Mucosa of descending colon (tissue), 3 donors: ENCODE measurements around the gene ACBD4. TPM values are rescaled to one million over a fixed set of nuclear protein-coding genes. Genes with fewer than 3 reads are reported as not detected.

Source experiments
- ATAC-seq: fragments of 200-7000 bp; cut with Tn5 transposase; one replicate; pipeline ENCODE4 v1.9.1; 2020; ENCODE audit warnings: mild to moderate bottlenecking, moderate library complexity
- DNase-seq, 3 donors: peaks; one replicate each; pipeline ENCODE4 v3.0.0-alpha.2; 2020
- H3K36me3 ChIP-seq: fragments of 200-600 bp; one replicate; pipeline ENCODE4 v1.8.0; 2021; ENCODE audit warnings: low read depth, mild to moderate bottlenecking
- H3K4me1 ChIP-seq: fragments of 200-600 bp; one replicate; pipeline ENCODE4 v1.8.0; 2021; ENCODE audit warnings: low read depth, mild to moderate bottlenecking
- H3K4me3 ChIP-seq: fragments of 200-600 bp; one replicate; pipeline ENCODE4 v1.8.0; 2021; ENCODE audit warnings: mild to moderate bottlenecking
- H3K9me3 ChIP-seq: fragments of 200-600 bp; one replicate; pipeline ENCODE4 v1.8.0; 2021; ENCODE audit warnings: mild to moderate bottlenecking
- intact Hi-C, 2 donors: fragments of 100-400 bp; cut with DNase I in 1 of 2; cut with micrococcal nuclease in 1 of 2; formaldehyde crosslinking; loops; one replicate each; pipeline versions ENCODE4 v1.11.0 to v1.11.1; 2022; cut with DNase I, micrococcal nuclease
- total RNA-seq, 3 donors: library from RNA; stranded (reverse); fragmentation: NEBNext Ultra II Directional in 2 of 3; extraction: Animal tissue kit (Norgen Biotek cat#: 25700) in 2 of 3; gene quantifications; one replicate each; pipeline versions ENCODE4 v1.2.1 to v1.2.4, GENCODE V29; 2021 to 2023
- TF ChIP-seq, protein P1 (sequence below): fragments of 200-600 bp; IDR thresholded peaks from one replicate; pipeline ENCODE4 v1.8.0; 2022; ENCODE audit warnings: antibody characterized with exemption, mild to moderate bottlenecking
- donor health status: DM: no; HTN: no; CAD: no; lungs with moderate emphysema.
- donor health status: DM: no; HTN: no; CAD: no.
- donor health status: DM: no; HTN: yes; CAD: no.

Gene ACBD4
- total RNA-seq, 3 donors from 2014 or later, result 18.1 to 28.7 (median 26.3) TPM

DNA sequence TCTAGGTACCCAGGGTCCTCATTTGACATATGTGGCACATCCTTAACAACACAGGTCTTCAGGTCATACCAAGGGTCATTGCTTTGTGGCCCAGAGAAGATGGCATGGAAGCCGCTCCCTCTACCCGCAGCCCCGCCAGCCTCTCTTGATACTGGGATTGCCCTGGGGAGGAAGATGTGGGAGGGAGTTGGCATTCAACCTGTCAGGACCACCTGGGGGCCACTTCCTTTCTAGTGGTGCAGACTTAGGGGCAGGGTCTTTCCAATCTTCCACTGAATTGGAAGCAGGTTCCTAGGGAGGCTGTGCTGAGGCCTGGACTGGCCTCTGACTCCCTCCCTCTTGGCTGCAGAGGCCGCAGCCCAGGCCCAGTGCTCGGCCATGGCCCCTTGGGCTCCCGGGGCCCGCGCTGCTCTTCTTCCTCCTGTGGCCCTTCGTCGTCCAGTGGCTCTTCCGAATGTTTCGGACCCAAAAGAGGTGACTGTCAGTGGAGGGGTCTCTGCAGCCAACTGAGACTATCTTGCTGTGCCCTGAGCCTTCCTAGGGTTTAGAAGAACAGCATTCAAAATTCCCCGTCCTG lies 7.7 kb downstream of the ACBD4 start:
- intact Hi-C loops, result no loop called here
- peaks cover 24% of the 10 kb centered on the region for H3K4me1 ChIP-seq
- TF ChIP-seq, protein P1, sequence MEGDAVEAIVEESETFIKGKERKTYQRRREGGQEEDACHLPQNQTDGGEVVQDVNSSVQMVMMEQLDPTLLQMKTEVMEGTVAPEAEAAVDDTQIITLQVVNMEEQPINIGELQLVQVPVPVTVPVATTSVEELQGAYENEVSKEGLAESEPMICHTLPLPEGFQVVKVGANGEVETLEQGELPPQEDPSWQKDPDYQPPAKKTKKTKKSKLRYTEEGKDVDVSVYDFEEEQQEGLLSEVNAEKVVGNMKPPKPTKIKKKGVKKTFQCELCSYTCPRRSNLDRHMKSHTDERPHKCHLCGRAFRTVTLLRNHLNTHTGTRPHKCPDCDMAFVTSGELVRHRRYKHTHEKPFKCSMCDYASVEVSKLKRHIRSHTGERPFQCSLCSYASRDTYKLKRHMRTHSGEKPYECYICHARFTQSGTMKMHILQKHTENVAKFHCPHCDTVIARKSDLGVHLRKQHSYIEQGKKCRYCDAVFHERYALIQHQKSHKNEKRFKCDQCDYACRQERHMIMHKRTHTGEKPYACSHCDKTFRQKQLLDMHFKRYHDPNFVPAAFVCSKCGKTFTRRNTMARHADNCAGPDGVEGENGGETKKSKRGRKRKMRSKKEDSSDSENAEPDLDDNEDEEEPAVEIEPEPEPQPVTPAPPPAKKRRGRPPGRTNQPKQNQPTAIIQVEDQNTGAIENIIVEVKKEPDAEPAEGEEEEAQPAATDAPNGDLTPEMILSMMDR, result no peak
- no peak overlapping the region for H3K4me3 ChIP-seq
- H3K36me3 ChIP-seq, result no peaks in the 10 kb centered on the region
- DNase-seq (peak in 1 of 3 donors; percentile 23), ATAC-seq (no peak)
- H3K9me3 ChIP-seq, result no peaks in the 10 kb centered on the region

DNA sequence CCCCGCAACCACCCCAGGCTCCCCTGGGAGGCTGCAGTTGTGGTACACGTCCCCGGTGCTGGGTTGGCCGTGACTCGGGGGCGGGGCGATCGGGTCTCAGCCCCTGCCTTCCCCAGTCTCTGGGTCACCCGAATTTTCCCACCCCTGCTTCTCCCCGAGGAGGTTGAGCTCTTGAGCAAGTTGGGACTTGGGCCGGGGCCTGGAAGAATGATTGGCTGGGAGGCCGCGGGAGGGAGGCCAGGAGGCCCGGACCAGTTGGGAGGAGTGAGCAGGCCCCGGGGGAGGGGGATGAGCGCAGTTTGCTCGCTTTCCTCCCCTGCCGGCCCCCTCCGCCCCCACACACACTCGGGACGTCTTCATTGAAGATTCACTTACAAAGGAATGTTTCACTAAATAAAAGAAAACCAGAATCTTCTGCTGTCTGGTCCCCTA lies 8.3 kb downstream of the ACBD4 start:
- ATAC-seq (no peak), DNase-seq (peak; percentile 73 to 87 (median 79))
- intact Hi-C loops, result no loop called here
- TF ChIP-seq, protein P1, result no peak
- Histone ChIP-seq H3K4me1 (peaks cover 22% of the 10 kb centered on the region), H3K4me3 (no peak overlapping the region), H3K36me3 (no peaks in the 10 kb centered on the region), H3K9me3 (no peaks in the 10 kb centered on the region)

DNA sequence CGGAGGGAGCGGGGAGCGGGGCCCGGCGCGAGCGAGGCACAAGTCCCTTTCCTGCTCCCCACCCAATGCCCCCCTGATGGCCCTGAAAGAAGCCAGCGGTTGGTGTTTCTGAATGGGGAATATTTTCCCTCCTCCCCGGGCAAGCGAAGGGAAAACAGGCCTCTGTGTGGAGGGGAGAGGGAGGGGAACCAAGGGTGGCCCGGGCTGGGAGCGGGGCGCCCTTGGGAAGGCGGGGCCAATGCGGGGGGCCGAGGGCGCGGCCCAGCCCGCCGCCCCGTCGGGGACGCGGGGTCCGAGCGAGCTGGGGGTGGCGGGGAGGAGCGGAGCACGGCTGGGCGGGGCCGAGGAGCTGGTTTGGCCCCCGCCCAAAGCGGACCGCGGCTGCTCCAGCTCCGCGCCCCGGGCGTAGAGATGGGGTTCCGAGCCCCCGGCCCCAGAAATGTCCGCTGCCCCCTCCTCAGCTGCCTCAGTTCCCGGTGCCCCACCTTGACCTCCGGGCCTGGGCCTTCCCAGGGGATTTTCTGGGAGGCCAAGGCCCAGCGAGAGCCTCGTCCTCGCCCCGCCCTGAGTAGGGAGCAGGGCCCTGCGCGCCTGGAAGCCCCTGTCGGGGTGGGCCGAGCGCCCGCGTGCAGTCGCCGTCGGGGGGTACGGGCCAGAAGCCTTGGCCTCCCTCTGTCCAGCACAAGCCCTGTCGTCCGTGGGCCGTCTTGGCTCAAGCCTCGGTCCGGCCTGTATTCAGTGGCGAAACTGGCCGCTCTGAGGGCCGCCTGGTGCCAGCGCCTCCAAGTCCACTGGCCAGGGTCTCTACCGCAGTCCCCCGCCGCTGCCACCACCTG lies 8.9 kb downstream of the ACBD4 start:
- H3K4me3 ChIP-seq, result no peak overlapping the region
- no peaks in the 10 kb centered on the region for H3K9me3 ChIP-seq
- DNase-seq (peak; percentile 64 to 74 (median 73)), ATAC-seq (no peak)
- TF ChIP-seq, protein P1, result no peak
- H3K4me1 ChIP-seq, result peaks cover 22% of the 10 kb centered on the region
- H3K36me3 ChIP-seq, result no peaks in the 10 kb centered on the region
- intact Hi-C loops, result no loop called here

DNA sequence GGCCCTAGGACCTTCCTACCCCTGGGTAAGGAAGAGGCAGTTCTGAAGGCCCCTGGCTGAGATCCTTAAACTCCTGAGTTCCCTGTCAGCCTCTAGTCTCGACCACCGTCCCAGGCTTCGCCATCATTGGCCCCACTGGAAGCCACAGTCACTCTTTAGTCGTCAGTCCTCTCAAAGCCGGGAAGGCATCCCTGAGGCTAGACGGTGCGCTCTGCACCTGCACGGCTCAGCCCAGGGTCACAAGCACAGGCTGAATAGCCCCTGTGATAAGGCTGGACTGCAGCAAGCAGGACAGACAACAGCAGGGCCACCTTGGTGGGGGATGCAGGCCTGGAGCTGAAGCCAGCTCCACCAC lies 9.5 kb downstream of the ACBD4 start:
- ATAC-seq, result no peak

DNA sequence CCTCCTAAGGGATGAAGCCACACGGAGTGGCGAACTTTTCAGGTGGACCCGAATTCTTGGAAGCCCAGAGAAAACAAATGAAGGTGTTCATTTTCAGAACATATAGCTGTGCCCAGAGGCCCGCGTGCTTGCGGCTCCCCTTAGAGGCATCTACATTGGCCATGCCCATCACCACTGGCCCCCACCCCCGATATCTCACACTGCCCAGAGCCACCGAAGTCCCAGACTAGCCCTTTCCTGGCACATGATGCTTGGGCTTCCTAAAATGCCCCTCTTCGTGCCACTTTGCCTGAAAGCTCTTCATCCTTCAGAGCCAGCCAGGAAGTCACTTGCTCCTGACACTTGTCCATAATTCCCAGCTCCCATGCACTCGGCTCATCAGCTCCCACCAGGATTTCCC lies 10.7 kb downstream of the ACBD4 start:
- ATAC-seq (no peak), DNase-seq (peak in 2 of 3 donors; percentile 52 to 66)
- peaks cover 29% of the 10 kb centered on the region for H3K4me1 ChIP-seq
- intact Hi-C loops, result no loop called here
- H3K4me3 ChIP-seq, result no peak overlapping the region
- TF ChIP-seq, protein P1, result no peak
- H3K9me3 ChIP-seq, result no peaks in the 10 kb centered on the region
- no peaks in the 10 kb centered on the region for H3K36me3 ChIP-seq

More for the DNA sequence above, 9.5 kb downstream of the ACBD4 start:
- Histone ChIP-seq H3K4me3 (no peak overlapping the region), H3K36me3 (no peaks in the 10 kb centered on the region), H3K4me1 (peaks cover 22% of the 10 kb centered on the region), H3K9me3 (no peaks in the 10 kb centered on the region)
- TF ChIP-seq, protein P1, result no peak
- DNase-seq, result no peak
- intact Hi-C loops, result no loop called here
